Measurements from ENCODE around the gene MFAP4.

GRCh38 chr17:19411631-19412030 lies 24.6 kb upstream of the MFAP4 start:
- TF ChIP-seq CTCF (IDR thresholded peaks at IDR 0.05), result no peak
- TF ChIP-seq POLR2A (IDR thresholded peaks at IDR 0.05), result no peak
- TF ChIP-seq POLR2AphosphoS5 (IDR thresholded peaks at IDR 0.05; ENCODE audit: insufficient read depth in 1 of 2, low read depth in 1 of 2), result no peak

Data from vagina (tissue), 2 donors.